Kidney (tissue), 14 donors: Measurements from ENCODE around the gene KRTAP5-6. TPM values are rescaled to one million over a fixed set of nuclear protein-coding genes. Genes with fewer than 3 reads are reported as not detected.

Source experiments
- DNase-seq, 5 donors: peaks; one replicate each; pipeline ENCODE4 v3.0.0-alpha.2; 2013 to 2020
- FAIRE-seq: peaks from 2 replicates; lab custom pipeline; 2012; peaks lifted over from hg19 to GRCh38; lab: Jason Lieb, UNC
- H3K27ac ChIP-seq, 2 donors: one replicate each; pipeline ENCODE4 v1.7.0; 2013; ENCODE audit warnings: low read depth in 2 of 2, low read length in 2 of 2, inconsistent platforms in 1 of 2
- H3K27me3 ChIP-seq: one replicate; pipeline ENCODE4 v1.7.1; 2013; ENCODE audit warnings: low read length, inconsistent platforms; ENCODE audit not compliant: control insufficient read depth, insufficient read depth
- H3K36me3 ChIP-seq, 3 donors: one replicate each; pipeline versions ENCODE4 v1.7.0 to v1.7.1; 2013; ENCODE audit warnings: low read length in 3 of 3, control low read depth in 1 of 3, inconsistent platforms in 1 of 3; ENCODE audit not compliant: insufficient read depth in 3 of 3, control insufficient read depth in 2 of 3
- H3K4me1 ChIP-seq, 3 donors: one replicate each; pipeline versions ENCODE4 v1.7.0 to v1.7.1; 2013; ENCODE audit warnings: low read length in 3 of 3, inconsistent platforms in 1 of 3, low read depth in 1 of 3; ENCODE audit not compliant: control insufficient read depth in 2 of 3, insufficient read depth in 2 of 3
- H3K4me3 ChIP-seq, 3 donors: one replicate each; pipeline versions ENCODE4 v1.7.0 to v1.8.1; 2013; ENCODE audit warnings: low read length in 3 of 3, control low read depth in 1 of 3, inconsistent platforms in 1 of 3
- H3K9ac ChIP-seq, 3 donors: one replicate each; pipeline versions ENCODE4 v1.7.0 to v1.7.1; 2013; ENCODE audit warnings: low read length in 3 of 3, control low read depth in 1 of 3, inconsistent platforms in 1 of 3
- H3K9me3 ChIP-seq, 3 donors: one replicate each; pipeline versions ENCODE4 v1.7.0 to v1.7.1; 2013; ENCODE audit warnings: low read length in 3 of 3, control low read depth in 1 of 3, inconsistent platforms in 1 of 3; ENCODE audit not compliant: control insufficient read depth in 2 of 3, insufficient read depth in 1 of 3
- intact Hi-C: fragments of 100-400 bp; cut with DNase I; formaldehyde crosslinking; loops from one replicate; pipeline ENCODE4 v1.11.1; 2022
- polyA plus RNA-seq: library from polyadenylated mRNA; stranded (reverse); fragments of 350-450 nt; fragmentation: Illumina TruSeq; extraction: RNeasy Lipid Tissue Mini Kit (QIAGEN cat#74804); gene quantifications from one replicate; pipeline ENCODE4 v1.2.3, GENCODE V29; 2014; ENCODE audit warnings: low read depth, low replicate concordance; ENCODE audit not compliant: insufficient read depth
- total RNA-seq: library from RNA; stranded (reverse); fragmentation: NEBNext Ultra II Directional; extraction: Animal tissue kit (Norgen Biotek cat#: 25700); gene quantifications from one replicate; pipeline ENCODE4 v1.2.1, GENCODE V29; 2021
- TF ChIP-seq, protein P1 (sequence below): IDR thresholded peaks from 3 replicates; pipeline ENCODE4 v1.5.1; 2012; ENCODE audit warnings: mild to moderate bottlenecking, moderate library complexity, borderline replicate concordance; ENCODE audit not compliant: insufficient read depth; ENCODE audit errors: extremely low read depth
- donor health status: control.
- donor health status: control.
- donor health status: control.
- donor health status: control.
- donor health status: control.
- donor health status: DM: yes; HTN: yes; CAD: no.
- donor health status: Normal renal cell carcinoma (clear cell type).

KRTAP5-6 gene
- total and polyA plus RNA-seq, 2 donors from 2014 or later, result not detected

DNA sequence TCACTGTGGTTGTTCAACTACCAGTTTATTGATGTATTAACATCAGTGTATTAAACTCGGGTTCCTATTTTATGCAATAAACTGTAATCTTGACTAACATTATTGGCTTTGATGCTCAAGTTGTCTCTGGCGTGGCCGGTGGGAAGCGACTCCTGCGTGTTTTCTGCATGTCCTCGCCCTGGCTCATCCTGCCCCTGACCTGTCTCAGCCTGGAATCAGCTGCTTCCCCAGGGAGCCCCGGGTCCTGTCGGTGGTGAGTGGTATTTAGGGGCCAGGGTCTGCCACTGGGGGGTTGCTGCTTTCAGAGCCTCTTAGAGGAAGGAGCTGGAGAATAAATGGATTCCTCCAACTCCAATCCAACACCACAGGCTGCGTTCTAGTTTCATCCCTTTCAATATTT is 30.9 kb downstream of the KRTAP5-6 start:
- Histone ChIP-seq H3K4me1 (no peaks in the 10 kb centered on the region), H3K36me3 (no peaks in the 10 kb centered on the region), H3K9me3 (no peaks in the 10 kb centered on the region), H3K27ac (no peak overlapping the region), H3K27me3 (no peaks in the 10 kb centered on the region), H3K9ac (no peak overlapping the region), H3K4me3 (no peak overlapping the region)
- DNase-seq (no peak), FAIRE-seq (no peak)
- TF ChIP-seq, protein P1, sequence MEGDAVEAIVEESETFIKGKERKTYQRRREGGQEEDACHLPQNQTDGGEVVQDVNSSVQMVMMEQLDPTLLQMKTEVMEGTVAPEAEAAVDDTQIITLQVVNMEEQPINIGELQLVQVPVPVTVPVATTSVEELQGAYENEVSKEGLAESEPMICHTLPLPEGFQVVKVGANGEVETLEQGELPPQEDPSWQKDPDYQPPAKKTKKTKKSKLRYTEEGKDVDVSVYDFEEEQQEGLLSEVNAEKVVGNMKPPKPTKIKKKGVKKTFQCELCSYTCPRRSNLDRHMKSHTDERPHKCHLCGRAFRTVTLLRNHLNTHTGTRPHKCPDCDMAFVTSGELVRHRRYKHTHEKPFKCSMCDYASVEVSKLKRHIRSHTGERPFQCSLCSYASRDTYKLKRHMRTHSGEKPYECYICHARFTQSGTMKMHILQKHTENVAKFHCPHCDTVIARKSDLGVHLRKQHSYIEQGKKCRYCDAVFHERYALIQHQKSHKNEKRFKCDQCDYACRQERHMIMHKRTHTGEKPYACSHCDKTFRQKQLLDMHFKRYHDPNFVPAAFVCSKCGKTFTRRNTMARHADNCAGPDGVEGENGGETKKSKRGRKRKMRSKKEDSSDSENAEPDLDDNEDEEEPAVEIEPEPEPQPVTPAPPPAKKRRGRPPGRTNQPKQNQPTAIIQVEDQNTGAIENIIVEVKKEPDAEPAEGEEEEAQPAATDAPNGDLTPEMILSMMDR, result no peak
- intact Hi-C loops, result no loop called here

DNA sequence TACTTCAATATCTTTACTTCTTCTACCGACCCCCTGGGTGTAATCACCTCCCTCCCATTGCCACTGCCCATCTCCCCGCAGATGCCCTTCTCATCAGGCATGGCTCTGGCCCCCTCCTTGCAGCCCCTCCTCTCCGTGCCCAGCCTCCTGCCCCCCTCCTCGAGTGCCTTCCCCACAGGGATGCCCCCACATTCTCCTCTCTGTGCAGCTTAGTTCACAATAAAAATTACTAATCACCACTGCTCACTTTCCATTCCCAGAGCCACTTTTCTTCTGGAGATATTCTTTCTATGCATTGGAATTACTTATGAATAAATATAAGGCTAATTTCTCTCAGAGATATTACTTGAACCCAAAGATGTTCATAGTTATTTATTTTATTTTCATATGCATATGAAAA is 31.3 kb downstream of the KRTAP5-6 start:
- intact Hi-C loops, result no loop called here
- no peak overlapping the region for H3K4me3 ChIP-seq
- H3K36me3 ChIP-seq, result no peaks in the 10 kb centered on the region
- DNase-seq (no peak), FAIRE-seq (no peak)
- H3K4me1 ChIP-seq, result no peaks in the 10 kb centered on the region
- no peaks in the 10 kb centered on the region for H3K9me3 ChIP-seq
- H3K9ac ChIP-seq, result no peak overlapping the region
- no peaks in the 10 kb centered on the region for H3K27me3 ChIP-seq
- TF ChIP-seq, protein P1, result no peak
- no peak overlapping the region for H3K27ac ChIP-seq

DNA sequence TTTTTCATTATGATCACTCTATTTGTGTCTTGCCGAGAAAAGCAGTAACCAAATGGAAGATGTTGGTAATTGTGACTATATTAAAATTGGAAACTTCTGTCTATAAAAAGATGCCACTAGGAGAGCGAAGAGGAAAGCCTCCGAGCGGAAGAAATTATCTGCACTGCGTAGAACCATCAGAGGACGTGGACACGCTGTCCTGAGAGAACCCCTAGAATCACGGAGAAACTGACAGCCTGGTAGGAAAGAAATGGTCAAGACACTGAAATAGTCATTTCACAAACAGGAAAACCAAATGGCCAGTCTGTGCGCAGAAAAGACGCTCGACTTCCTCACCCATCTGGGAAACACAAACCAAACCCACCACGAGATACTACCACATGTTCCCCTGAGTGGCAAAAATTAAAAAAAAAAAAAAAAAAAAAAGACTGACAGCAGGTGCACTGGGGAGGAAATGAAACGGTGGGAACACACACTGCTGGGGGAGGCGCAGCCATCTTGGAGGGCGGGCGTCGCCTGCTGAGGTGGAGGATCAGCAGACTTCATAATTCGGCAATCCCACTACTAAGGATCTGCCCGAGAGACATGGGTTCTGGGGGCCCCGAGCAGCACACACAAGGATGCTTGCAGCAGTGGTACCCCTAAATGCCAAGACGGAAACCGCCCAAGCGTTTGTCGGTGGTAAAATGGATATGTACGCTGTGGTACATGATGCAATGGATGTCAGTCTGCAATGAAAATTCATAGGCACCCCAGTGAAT is 32.1 kb downstream of the KRTAP5-6 start:
- Histone ChIP-seq H3K9me3 (no peaks in the 10 kb centered on the region), H3K36me3 (no peaks in the 10 kb centered on the region), H3K4me1 (no peaks in the 10 kb centered on the region), H3K27me3 (no peaks in the 10 kb centered on the region), H3K9ac (no peak overlapping the region), H3K4me3 (no peak overlapping the region), H3K27ac (no peak overlapping the region)
- intact Hi-C loops, result no loop called here
- DNase-seq (no peak), FAIRE-seq (no peak)
- TF ChIP-seq, protein P1, result no peak

DNA sequence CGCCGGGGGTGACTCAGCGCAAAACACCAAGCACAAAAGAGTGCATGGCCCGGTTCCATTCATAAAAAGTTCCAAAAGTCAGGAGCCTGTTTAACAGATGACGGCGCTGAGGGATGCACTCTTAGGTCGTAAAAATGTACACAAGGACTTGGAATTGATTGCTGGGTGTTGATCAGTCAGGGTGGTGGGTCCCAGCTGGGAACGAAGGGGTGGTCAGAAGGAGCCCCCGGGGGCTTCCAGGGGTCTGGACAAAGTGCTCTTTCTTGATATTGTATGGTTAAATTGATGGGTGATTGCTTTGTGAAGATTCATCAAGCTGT is 32.7 kb downstream of the KRTAP5-6 start:
- Histone ChIP-seq H3K4me1 (no peaks in the 10 kb centered on the region), H3K36me3 (no peaks in the 10 kb centered on the region), H3K9me3 (no peaks in the 10 kb centered on the region), H3K4me3 (no peak overlapping the region), H3K27ac (no peak overlapping the region), H3K9ac (no peak overlapping the region), H3K27me3 (no peaks in the 10 kb centered on the region)
- FAIRE-seq, result no peak
- intact Hi-C loops, result no loop called here
- TF ChIP-seq, protein P1, result no peak
- no peak for DNase-seq
